MCF 10A (cell line): ENCODE measurements around the gene TNS1. TPM values are rescaled to one million over a fixed set of nuclear protein-coding genes. Genes with fewer than 3 reads are reported as not detected.

ENCODE experiments used
- BruUV-seq: library from RNA; stranded (reverse); fragments of 400-500 nt; replicated peaks from 2 replicates; lab custom pipeline; 2021; lab: Mats Ljungman, UMichigan
- CTCF ChIA-PET: fragments of 300-600 bp; sonication (Branson Sonifier 250); formaldehyde crosslinking; extraction: SDS; loops from one replicate; lab custom pipeline; 2021; ENCODE audit warnings: antibody characterized with exemption, inconsistent platforms; lab: Yijun Ruan, JAX
- POLR2A ChIA-PET: fragments of 300-600, 350-650 bp; sonication (Branson Sonifier 250); formaldehyde crosslinking; extraction: SDS; loops from one replicate; lab custom pipeline; 2020; ENCODE audit warnings: antibody characterized with exemption, inconsistent platforms; lab: Yijun Ruan, JAX
- DNase-seq: peaks from one replicate; pipeline ENCODE4 v3.0.0-alpha.2; 2018; ENCODE audit not compliant: unreplicated experiment
- H3K27ac Mint-ChIP-seq: one replicate; pipeline ENCODE4 v1.8.0; 2022; ENCODE audit warnings: mild to moderate bottlenecking, low read depth, mixed read lengths; ENCODE audit not compliant: unreplicated experiment
- H3K27me3 Mint-ChIP-seq: one replicate; pipeline ENCODE4 v1.8.0; 2022; ENCODE audit warnings: mixed read lengths; ENCODE audit not compliant: insufficient read depth, unreplicated experiment
- H3K36me3 Mint-ChIP-seq: one replicate; pipeline ENCODE4 v1.8.0; 2022; ENCODE audit warnings: mild to moderate bottlenecking, moderate library complexity, mixed read lengths; ENCODE audit not compliant: insufficient read depth, unreplicated experiment
- H3K4me1 Mint-ChIP-seq: one replicate; pipeline ENCODE4 v1.8.0; 2022; ENCODE audit warnings: mixed read lengths; ENCODE audit not compliant: insufficient read depth, unreplicated experiment
- H3K4me3 Mint-ChIP-seq: one replicate; pipeline ENCODE4 v1.8.0; 2022; ENCODE audit warnings: mild to moderate bottlenecking, moderate library complexity, mixed read lengths; ENCODE audit not compliant: unreplicated experiment
- H3K9me3 Mint-ChIP-seq: one replicate; pipeline ENCODE4 v1.8.0; 2022; ENCODE audit warnings: mixed read lengths; ENCODE audit not compliant: unreplicated experiment
- CTCF ChIP-seq: fragments of 200-600 bp; IDR thresholded peaks from one replicate; pipeline ENCODE4 v1.8.0; 2022; ENCODE audit warnings: antibody characterized with exemption, mild to moderate bottlenecking; ENCODE audit not compliant: unreplicated experiment
- intact Hi-C: fragments of 100-400 bp; cut with micrococcal nuclease; formaldehyde crosslinking; loops from 2 replicates; pipeline ENCODE4 v1.14.1; 2022
- total RNA-seq: library from RNA; stranded (reverse); gene quantifications from 2 replicates; pipeline ENCODE4 v1.2.3, GENCODE V29; 2022

TNS1 gene
- total RNA-seq, 1 experiment from 2014 or later, result 3.3 TPM

GRCh38 chr2:218017211-218018053, 14.6 kb upstream of the TNS1 start:
- no peaks in the 10 kb centered on the region for H3K9me3 Mint-ChIP-seq
- TF ChIP-seq CTCF, result no peak
- H3K4me3 Mint-ChIP-seq, result no peak overlapping the region
- no TSS peak for BruUV-seq
- CTCF ChIA-PET, result interaction anchor here (0.7 kb wide), 1 partner anchor 33 kb away, joined by 4 read pairs; no protein-coding TSS in a partner anchor
- no peak for DNase-seq
- intact Hi-C loops, result no loop called here
- no peak overlapping the region for H3K27ac Mint-ChIP-seq
- H3K27me3 Mint-ChIP-seq, result peaks cover 11% of the 10 kb centered on the region
- H3K4me1 Mint-ChIP-seq, result peaks cover 5% of the 10 kb centered on the region
- POLR2A ChIA-PET, result no interaction called here
- H3K36me3 Mint-ChIP-seq, result no peaks in the 10 kb centered on the region

GRCh38 chr2:218016810-218017209, 14.0 kb upstream of the TNS1 start:
- POLR2A ChIA-PET, result no interaction called here
- no TSS peak for BruUV-seq
- DNase-seq, result no peak
- no peak overlapping the region for H3K4me3 Mint-ChIP-seq
- intact Hi-C loops, result no loop called here
- no peaks in the 10 kb centered on the region for H3K36me3 Mint-ChIP-seq
- CTCF ChIA-PET, result interaction anchor here (0.6 kb wide), 1 partner anchor 117 kb away, joined by 3 read pairs; no protein-coding TSS in a partner anchor
- H3K4me1 Mint-ChIP-seq, result peaks cover 5% of the 10 kb centered on the region
- TF ChIP-seq CTCF, result no peak
- peaks cover 11% of the 10 kb centered on the region for H3K27me3 Mint-ChIP-seq
- no peak overlapping the region for H3K27ac Mint-ChIP-seq
- no peaks in the 10 kb centered on the region for H3K9me3 Mint-ChIP-seq

- Mint-ChIP-seq H3K9me3 (no peaks in the 10 kb centered on the region), H3K4me1 (peaks cover 5% of the 10 kb centered on the region), H3K27ac (no peak overlapping the region), H3K4me3 (no peak overlapping the region), H3K36me3 (no peaks in the 10 kb centered on the region), H3K27me3 (peaks cover 20% of the 10 kb centered on the region)
- BruUV-seq, result no TSS peak
- CTCF ChIA-PET, result interaction anchor here (0.5 to 1.2 kb wide), 2 partner anchors 22 to 1375 kb away, joined by 3 read pairs; no protein-coding TSS in a partner anchor
- no peak for DNase-seq
- intact Hi-C loops, result no loop called here
- POLR2A ChIA-PET, result no interaction called here
- no peak for TF ChIP-seq CTCF
These were observed 13.1 kb upstream of the TNS1 start for GRCh38 chr2:218015586-218016521.
